Breast epithelium (tissue), 4 donors: ENCODE measurements around the gene ITIH2. TPM values are rescaled to one million over a fixed set of nuclear protein-coding genes. Genes with fewer than 3 reads are reported as not detected.
"Not testable (repeated sequence)": the region's sequence is repeated elsewhere in the genome, so short reads cannot be mapped to it uniquely, and the experiment has no call there.

ENCODE experiments used
- DNase-seq, 2 donors: peaks; one replicate each; pipeline ENCODE4 v3.0.0-alpha.2; 2019; ENCODE audit warnings: low spot score in 2 of 2
- H3K27ac ChIP-seq, 2 donors: fragments of 200-600 bp; sonication (generic) in 1 of 2; one replicate each; pipeline ENCODE4 v1.5.1; 2016 to 2019; ENCODE audit warnings: mild to moderate bottlenecking in 1 of 2
- H3K27me3 ChIP-seq, 2 donors: fragments of 200-600 bp; sonication (generic) in 1 of 2; one replicate each; pipeline versions ENCODE4 v1.5.1 to v1.6.0; 2017 to 2019; ENCODE audit warnings: control low read depth in 1 of 2, mild to moderate bottlenecking in 1 of 2
- H3K36me3 ChIP-seq: fragments of 200-600 bp; one replicate; pipeline ENCODE4 v1.5.1; 2019
- H3K4me1 ChIP-seq, 2 donors: fragments of 200-600 bp; sonication (generic); one replicate each; pipeline ENCODE4 v1.5.1; 2016 to 2019; ENCODE audit warnings: control low read depth in 1 of 2
- H3K4me3 ChIP-seq, 3 donors: fragments of 200-600 bp; sonication (generic); 1 replicate in 2 of 3; 2 replicates in 1 of 3; pipeline ENCODE4 v1.5.1; 2016 to 2019; ENCODE audit warnings: mild to moderate bottlenecking in 3 of 3, moderate library complexity in 2 of 3
- H3K9me3 ChIP-seq, 2 donors: fragments of 200-600 bp; sonication (generic) in 1 of 2; one replicate each; pipeline ENCODE4 v1.5.1; 2016 to 2019; ENCODE audit warnings: control low read depth in 1 of 2
- CTCF ChIP-seq, 3 donors: fragments of 450-650 bp; IDR thresholded peaks; one replicate each; pipeline ENCODE4 v1.5.1; 2016 to 2017; ENCODE audit warnings: antibody characterized with exemption in 3 of 3, mild to moderate bottlenecking in 3 of 3, moderate library complexity in 3 of 3
- POLR2A ChIP-seq: fragments of 450-650 bp; IDR thresholded peaks from one replicate; pipeline ENCODE4 v1.6.1; 2016; ENCODE audit warnings: antibody characterized with exemption, mild to moderate bottlenecking, moderate library complexity
- POLR2AphosphoS5 ChIP-seq, 3 donors: sonication (generic); formaldehyde crosslinking; IDR thresholded peaks; one replicate each; pipeline ENCODE4 v1.6.1; 2017; ENCODE audit warnings: antibody characterized with exemption in 3 of 3
- intact Hi-C: fragments of 100-400 bp; cut with DNase I; formaldehyde crosslinking; loops from one replicate; pipeline ENCODE4 v1.15.1; 2023; ENCODE audit warnings: low total_unique reads
- total RNA-seq, 3 donors: library from RNA; depleted of rRNA; stranded (reverse); fragments of >200 nt; gene quantifications; one replicate each; pipeline ENCODE4 v1.1.0, GENCODE V29; 2016

ITIH2 gene
- total RNA-seq, 3 donors from 2014 or later: 0.73 to 2.0 TPM; not detected in 1

- no peak for TF ChIP-seq CTCF (IDR thresholded peaks at IDR 0.05)
- no peak for TF ChIP-seq POLR2AphosphoS5 (IDR thresholded peaks at IDR 0.05)
- TF ChIP-seq POLR2A: no peak
- H3K27me3 ChIP-seq: no peaks in the 10 kb centered on the region
- no peaks in the 10 kb centered on the region for H3K9me3 ChIP-seq
- H3K4me3 ChIP-seq: no peak overlapping the region
- no peak overlapping the region for H3K27ac ChIP-seq
- no peaks in the 10 kb centered on the region for H3K4me1 ChIP-seq
- intact Hi-C loops: no loop called here
- H3K36me3 ChIP-seq: no peaks in the 10 kb centered on the region
- DNase-seq: no peak
Observed at GRCh38 chr10:7670157-7670556, 33.0 kb upstream of the ITIH2 start.

DNA sequence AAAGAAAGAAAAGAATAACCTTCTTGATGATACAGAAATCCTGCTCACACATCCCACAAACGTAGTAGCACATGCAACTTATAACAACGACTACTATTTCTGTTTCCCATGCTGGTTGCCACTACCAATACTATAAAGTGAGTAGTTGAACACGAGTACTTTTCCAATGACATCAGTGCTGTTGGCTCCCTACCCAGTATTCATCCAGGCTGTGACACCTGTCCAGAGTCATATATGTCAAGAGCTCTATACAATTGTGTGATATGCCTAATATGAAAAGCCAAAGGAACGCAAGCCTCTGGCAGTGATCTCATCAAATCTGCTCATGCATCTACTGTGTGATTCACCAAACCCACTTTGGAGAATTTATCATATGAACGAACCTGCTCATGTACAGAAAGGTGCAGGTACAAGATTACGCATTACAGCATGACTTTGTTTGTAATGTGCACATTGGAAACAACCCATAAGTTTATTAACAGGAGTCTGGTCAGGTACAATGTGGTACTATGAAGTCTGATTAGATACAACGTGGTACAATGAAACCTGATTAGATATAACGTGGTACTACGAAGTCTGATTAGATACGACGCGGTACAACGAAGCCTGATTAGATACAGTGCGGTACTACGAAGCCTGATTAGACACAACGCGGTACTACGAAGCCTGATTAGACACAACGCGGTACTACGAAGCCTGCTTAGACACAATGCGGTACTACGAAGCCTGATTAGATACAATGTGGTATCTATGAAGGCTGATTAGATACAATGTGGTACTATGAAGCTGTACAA, 30.6 kb upstream of the ITIH2 start:
- intact Hi-C loops: no loop called here
- no peak overlapping the region for H3K4me3 ChIP-seq
- H3K9me3 ChIP-seq: no peaks in the 10 kb centered on the region
- no peak for DNase-seq
- H3K4me1 ChIP-seq: no peaks in the 10 kb centered on the region
- TF ChIP-seq CTCF (IDR thresholded peaks at IDR 0.05): no peak
- no peak for TF ChIP-seq POLR2A
- TF ChIP-seq POLR2AphosphoS5 (IDR thresholded peaks at IDR 0.05): no peak
- H3K36me3 ChIP-seq: no peaks in the 10 kb centered on the region
- no peaks in the 10 kb centered on the region for H3K27me3 ChIP-seq
- H3K27ac ChIP-seq: no peak overlapping the region

- TF ChIP-seq POLR2A: no peak
- TF ChIP-seq CTCF (IDR thresholded peaks at IDR 0.05): no peak
- no peak for TF ChIP-seq POLR2AphosphoS5 (IDR thresholded peaks at IDR 0.05)
- intact Hi-C loops: no loop called here
- no peak for DNase-seq
Observed at GRCh38 chr10:7679256-7679655, 23.9 kb upstream of the ITIH2 start.

GRCh38 chr10:7680078-7680477, 23.0 kb upstream of the ITIH2 start:
- DNase-seq, H3K9me3 ChIP-seq, H3K36me3 ChIP-seq, H3K4me3 ChIP-seq, H3K27me3 ChIP-seq, intact Hi-C loops, H3K4me1 ChIP-seq, H3K27ac ChIP-seq: not testable (repeated sequence)

More at GRCh38 chr10:7679256-7679655, 23.9 kb upstream of the ITIH2 start:
- H3K4me3 ChIP-seq: no peak overlapping the region
- no peaks in the 10 kb centered on the region for H3K27me3 ChIP-seq
- no peaks in the 10 kb centered on the region for H3K4me1 ChIP-seq
- H3K27ac ChIP-seq: no peak overlapping the region
- H3K9me3 ChIP-seq: no peaks in the 10 kb centered on the region
- H3K36me3 ChIP-seq: no peaks in the 10 kb centered on the region

- intact Hi-C loops: loop anchor here (5.0 kb wide), 1 partner anchor 159 kb away; no protein-coding TSS in a partner anchor
- Histone ChIP-seq H3K4me1 (no peaks in the 10 kb centered on the region), H3K9me3 (peaks cover 0 to 5% of the 10 kb centered on the region in 2 donors), H3K27ac (no peak overlapping the region), H3K27me3 (no peaks in the 10 kb centered on the region), H3K36me3 (no peaks in the 10 kb centered on the region), H3K4me3 (no peak overlapping the region)
- no peak for DNase-seq
- no peak for TF ChIP-seq POLR2A
- no peak for TF ChIP-seq POLR2AphosphoS5 (IDR thresholded peaks at IDR 0.05)
- no peak for TF ChIP-seq CTCF (IDR thresholded peaks at IDR 0.05)
Observed at GRCh38 chr10:7686351-7687171, 16.6 kb upstream of the ITIH2 start.
